HG03442 (cell line): ENCODE results near the gene ZPBP2.
"Not testable (repeated sequence)": the region's sequence is repeated elsewhere in the genome, so short reads cannot be mapped to it uniquely, and the experiment has no call there.

Experiments used
- ATAC-seq: cut with Tn5 transposase; IDR thresholded peaks from one replicate; pipeline ENCODE4 v1.9.1; 2021; ENCODE audit warnings: mild to moderate bottlenecking, moderate library complexity; ENCODE audit not compliant: unreplicated experiment

ZPBP2 gene

GRCh38 chr17:39867880-39868553 is at the start of gene ZPBP2:
ZPBP2 (plus strand) TSS chr17:39868202; CDS start chr17:39868355, 153 bp downstream.
- ATAC-seq = no peak

GRCh38 chr17:39818358-39819000 is 49.5 kb upstream of the ZPBP2 start:
- ATAC-seq = no peak

GRCh38 chr17:39820541-39820940 is 47.5 kb upstream of the ZPBP2 start:
- no peak for ATAC-seq

GRCh38 chr17:39820987-39821386 is 47.0 kb upstream of the ZPBP2 start:
- no peak for ATAC-seq

- no peak for ATAC-seq
Observed at GRCh38 chr17:39822051-39822451, 46.0 kb upstream of the ZPBP2 start.

- no peak for ATAC-seq
Observed at GRCh38 chr17:39823407-39824054, 44.5 kb upstream of the ZPBP2 start.

- no peak for ATAC-seq
Observed at GRCh38 chr17:39826334-39826733, 41.7 kb upstream of the ZPBP2 start.

- no peak for ATAC-seq
Observed at GRCh38 chr17:39828443-39828842, 39.6 kb upstream of the ZPBP2 start.

- ATAC-seq = no peak
Observed at GRCh38 chr17:39831588-39831987, 36.4 kb upstream of the ZPBP2 start.

GRCh38 chr17:39834017-39834416 is 34.0 kb upstream of the ZPBP2 start:
- ATAC-seq = no peak

GRCh38 chr17:39835038-39835786 is 32.8 kb upstream of the ZPBP2 start:
- ATAC-seq = no peak

GRCh38 chr17:39836117-39836516 is 31.9 kb upstream of the ZPBP2 start:
- ATAC-seq = no peak

- no peak for ATAC-seq
Observed at GRCh38 chr17:39838057-39838456, 29.9 kb upstream of the ZPBP2 start.

- ATAC-seq = no peak
Observed at GRCh38 chr17:39838784-39839183, 29.2 kb upstream of the ZPBP2 start.

- no peak for ATAC-seq
Observed at GRCh38 chr17:39841134-39841683, 26.8 kb upstream of the ZPBP2 start.

GRCh38 chr17:39845052-39845846 is 22.8 kb upstream of the ZPBP2 start:
- no peak for ATAC-seq

- ATAC-seq = no peak
Observed at GRCh38 chr17:39846205-39846604, 21.8 kb upstream of the ZPBP2 start.

GRCh38 chr17:39848600-39848999 is 19.4 kb upstream of the ZPBP2 start:
- no peak for ATAC-seq

GRCh38 chr17:39850186-39850585 is 17.8 kb upstream of the ZPBP2 start:
- not testable (repeated sequence) for ATAC-seq

- ATAC-seq = no peak
Observed at GRCh38 chr17:39852239-39852638, 15.8 kb upstream of the ZPBP2 start.
